HG03469 (cell line): Measurements from ENCODE around the gene SERF2.
A peak's percentile ranks its signal among the peaks of the same experiment; 100 is the strongest.
"Not testable (repeated sequence)": the region's sequence is repeated elsewhere in the genome, so short reads cannot be mapped to it uniquely, and the experiment has no call there.

Experiments
- ATAC-seq: cut with Tn5 transposase; IDR thresholded peaks from one replicate; pipeline ENCODE4 v1.9.1; 2021; ENCODE audit warnings: mild to moderate bottlenecking, moderate library complexity, moderate number of reproducible peaks; ENCODE audit not compliant: unreplicated experiment

The SERF2 gene

DNA sequence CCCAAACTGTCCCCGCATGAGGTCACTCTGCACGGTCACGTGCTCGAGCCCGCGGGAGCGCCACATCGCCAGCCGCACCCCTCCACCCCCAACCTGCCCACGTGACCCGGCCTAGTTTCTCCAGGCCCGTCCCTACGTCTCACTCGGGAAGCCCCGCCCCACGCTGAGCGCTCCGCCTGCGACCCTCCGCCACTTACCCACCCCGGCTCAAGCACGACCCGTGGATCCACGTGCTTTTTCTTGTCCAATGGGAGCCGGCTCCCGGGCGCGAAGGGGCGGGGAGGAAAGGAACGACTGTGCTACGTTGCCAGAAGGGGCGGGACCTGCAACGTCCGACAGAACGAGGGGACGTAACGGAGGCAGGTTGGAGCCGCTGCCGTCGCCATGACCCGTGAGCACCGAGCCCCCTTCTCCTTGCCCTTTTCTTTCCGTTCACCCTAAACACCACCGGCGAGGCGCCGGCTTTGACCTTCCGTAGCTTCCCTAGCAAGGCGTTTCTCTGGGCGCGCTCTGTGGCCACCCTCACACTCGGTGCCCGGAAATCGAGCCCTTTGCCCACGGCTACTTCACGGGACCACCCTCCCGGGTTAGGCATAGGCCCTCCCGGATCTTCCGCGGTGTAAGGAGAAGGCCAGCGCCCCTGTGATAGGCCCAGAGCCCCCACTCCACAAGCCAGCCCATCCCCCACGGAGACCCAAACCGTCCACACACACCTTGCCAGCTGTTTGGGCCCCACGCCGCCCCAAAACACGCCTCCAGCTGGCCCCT lies at the start of gene SERF2:
Gene SERF2, plus strand, starts transcription at position 328 of the 768 bp plus-strand sequence. Its CDS starts 57 bp downstream, at position 385.
- ATAC-seq = peak; percentile 69

GRCh38 chr15:43746245-43746902 lies 45.7 kb upstream of the SERF2 start, which contains the start of gene PDIA3:
PDIA3 (plus strand) TSS chr15:43746438; CDS start chr15:43746540, 102 bp downstream.
- peak; percentile 40 for ATAC-seq

DNA sequence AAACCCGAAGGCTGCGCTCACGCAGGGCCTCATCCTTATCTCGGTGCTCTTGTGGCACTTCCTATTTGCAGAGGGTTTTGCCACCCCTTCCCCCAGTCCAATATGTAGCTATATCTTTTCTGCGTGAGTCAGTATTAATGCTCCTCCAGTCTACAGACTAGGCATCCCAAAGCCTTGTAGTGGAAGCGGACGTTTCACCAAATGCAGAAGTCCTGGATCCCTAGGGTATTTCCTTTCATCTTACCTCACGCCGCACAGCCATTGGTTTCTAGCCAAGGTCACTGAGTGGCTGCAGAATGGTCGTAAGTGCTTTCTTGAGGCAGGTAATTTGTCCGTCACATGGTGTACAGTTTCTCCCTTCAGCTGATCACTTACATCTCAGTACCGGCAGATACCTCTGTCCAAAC lies 45.2 kb upstream of the SERF2 start:
- ATAC-seq = not testable (repeated sequence)

GRCh38 chr15:43748376-43748775 lies 43.7 kb upstream of the SERF2 start:
- no peak for ATAC-seq

- ATAC-seq = peak; percentile 41
These were observed 42.3 kb upstream of the SERF2 start for GRCh38 chr15:43749690-43750345.

DNA sequence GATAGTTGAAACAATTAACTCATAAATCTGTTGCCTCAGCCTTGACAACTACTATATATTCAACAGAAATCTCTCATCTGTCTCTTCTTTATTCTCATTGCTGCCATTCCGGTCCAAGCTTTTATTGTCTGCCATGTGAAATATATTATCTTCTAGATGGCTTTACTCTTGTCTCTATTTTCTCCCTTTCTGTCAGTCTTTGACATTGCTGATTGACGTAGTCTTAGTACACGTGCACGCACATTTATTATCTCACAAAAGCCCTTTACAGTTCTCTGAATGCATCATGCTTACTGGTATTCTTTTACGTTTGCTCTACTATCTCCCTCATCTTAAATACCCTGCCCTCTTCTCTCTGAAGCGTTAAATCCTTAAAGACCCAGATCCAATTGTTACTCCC lies 40.2 kb upstream of the SERF2 start:
- no peak for ATAC-seq

GRCh38 chr15:43762824-43763223 lies 29.3 kb upstream of the SERF2 start:
- ATAC-seq = no peak

DNA sequence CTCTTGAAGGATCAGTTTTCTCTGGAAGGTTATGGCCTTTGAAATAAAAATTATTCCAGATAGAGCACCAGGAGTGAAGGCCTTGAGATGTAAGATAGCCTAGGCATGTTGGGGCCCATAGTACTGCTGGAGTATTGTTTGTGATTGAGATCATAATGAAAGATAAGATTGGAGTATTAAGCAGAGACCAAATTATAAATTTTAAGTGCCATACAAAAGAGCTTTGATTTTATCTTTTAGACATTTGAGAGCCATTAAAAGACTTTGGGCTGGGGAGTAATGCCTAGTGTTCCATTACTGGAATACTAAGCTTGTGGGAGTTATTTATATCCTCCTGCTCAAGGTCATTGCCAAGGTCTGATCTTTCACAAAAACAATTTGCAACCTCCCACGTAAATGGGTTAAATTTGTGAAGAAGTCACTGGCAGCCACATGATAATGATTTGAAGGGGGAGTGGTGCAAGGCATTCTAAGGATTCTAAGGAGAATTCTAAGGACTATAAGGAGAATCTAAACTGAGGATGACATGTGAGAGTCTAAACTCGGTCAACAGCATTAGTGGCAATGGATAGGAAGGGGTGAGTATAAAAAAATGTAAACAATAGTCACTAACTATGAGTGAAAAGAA lies 28.2 kb upstream of the SERF2 start:
- no peak for ATAC-seq

DNA sequence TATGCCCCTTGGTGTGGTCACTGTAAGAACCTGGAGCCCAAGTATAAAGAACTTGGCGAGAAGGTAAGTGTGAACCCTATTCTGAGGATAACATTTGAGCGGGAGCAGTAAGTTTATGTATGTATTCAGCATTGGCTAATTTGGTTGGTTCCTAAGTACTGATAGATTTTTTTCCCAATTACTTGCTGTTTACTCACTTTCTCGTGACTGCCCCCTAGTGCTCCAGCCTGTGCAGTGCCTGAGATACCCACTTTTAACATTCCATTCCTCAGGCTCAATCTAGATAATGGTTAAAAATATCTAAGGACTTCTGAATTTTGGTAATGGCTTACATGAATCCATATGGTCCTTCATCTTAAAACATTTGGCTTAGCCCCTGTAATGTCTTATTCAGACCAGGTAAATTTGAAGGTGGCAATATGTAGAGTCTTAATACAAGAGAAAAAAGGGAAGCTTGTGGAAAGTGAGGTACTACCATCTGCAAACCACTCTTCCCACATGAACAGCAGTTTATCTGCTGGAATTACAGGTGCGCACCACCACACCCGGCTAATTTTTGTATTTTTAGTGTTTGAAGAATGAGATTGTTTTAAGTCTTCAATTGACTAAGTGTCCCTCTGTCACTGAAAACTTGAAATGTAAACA lies 22.4 kb upstream of the SERF2 start:
- no peak for ATAC-seq

DNA sequence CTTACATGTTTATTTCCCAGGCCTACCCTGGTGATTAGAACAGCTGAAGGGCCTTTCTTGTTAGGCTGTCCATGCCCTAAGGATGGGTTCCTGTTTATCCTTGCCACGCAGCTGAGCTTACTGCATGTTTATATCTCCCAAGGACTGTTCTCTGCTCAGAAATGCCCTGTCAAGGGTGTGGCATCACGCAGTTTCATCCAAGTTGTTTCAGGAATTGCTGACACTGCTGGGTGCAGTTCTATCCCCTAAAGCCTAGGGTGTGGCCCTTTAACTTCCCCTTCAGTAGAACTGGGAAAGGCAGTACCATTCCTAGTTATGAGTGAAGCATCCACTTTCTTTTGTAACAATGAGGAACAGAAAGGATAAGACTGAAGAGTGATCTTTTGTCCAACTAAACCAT lies 20.3 kb upstream of the SERF2 start:
- ATAC-seq = no peak

DNA sequence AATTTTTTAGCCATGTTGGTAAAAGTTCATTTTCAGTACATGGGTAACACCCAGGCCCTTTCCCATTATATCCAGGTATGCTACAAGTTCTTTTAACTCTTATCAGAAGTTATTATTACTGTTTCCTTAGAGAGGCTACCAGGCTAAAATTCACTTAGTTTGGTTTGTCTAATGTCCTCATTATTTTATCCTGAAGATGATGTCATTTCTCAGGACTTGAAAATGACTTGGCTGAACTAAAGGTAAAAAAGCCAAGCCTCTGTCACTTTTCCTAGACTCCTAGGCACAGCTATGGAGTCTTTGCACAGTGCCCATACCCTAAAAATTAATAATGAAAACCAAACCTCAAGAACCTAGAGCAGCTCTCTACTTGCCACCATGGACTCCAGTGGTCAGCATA lies 19.5 kb upstream of the SERF2 start:
- ATAC-seq = no peak

- no peak for ATAC-seq
These were observed 18.1 kb upstream of the SERF2 start for GRCh38 chr15:43774062-43774461.

- no peak for ATAC-seq
These were observed 16.6 kb upstream of the SERF2 start for GRCh38 chr15:43775411-43775965.

GRCh38 chr15:43776101-43776717 lies 15.9 kb upstream of the SERF2 start:
- no peak for ATAC-seq

GRCh38 chr15:43776718-43777266 lies 15.3 kb upstream of the SERF2 start, which contains the start of gene ELL3:
ELL3 (minus strand) TSS chr15:43776966; CDS start chr15:43776901, 65 bp downstream.
- no peak for ATAC-seq

DNA sequence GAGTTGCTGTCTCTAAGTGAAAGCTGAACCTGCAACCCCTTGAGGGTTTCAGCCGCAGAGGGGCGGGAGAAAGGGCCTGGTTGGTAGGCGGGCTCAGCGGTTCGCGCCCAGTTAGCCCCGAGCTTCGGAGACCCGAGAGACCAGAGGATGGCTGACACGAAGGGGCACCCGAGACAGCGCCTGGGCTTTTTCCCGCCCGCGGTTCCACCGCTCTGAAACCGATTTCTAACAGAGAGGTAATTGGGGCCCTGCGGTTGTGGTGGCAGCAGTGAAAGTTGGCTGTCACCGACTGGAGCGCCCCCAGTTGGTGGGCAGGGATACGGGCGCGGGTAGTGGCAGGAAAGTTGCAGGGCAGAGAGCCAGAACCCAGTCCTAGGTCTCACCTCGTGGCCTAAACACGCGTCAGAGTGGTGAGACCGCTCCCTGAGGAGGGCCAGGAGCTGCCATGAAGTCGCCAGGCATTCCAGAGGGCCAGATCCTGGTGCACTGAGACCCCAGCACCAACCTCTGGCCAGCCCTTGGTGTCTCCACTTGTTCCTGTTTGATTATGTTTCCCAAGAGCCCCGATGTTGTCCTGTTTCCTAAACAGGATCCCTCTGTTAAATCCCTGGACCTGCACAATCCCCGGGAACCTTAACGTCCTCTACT lies 14.7 kb upstream of the SERF2 start:
- no peak for ATAC-seq

GRCh38 chr15:43779016-43779415 lies 13.1 kb upstream of the SERF2 start:
- ATAC-seq = no peak

GRCh38 chr15:43789409-43789808 lies 2.7 kb upstream of the SERF2 start:
- no peak for ATAC-seq
